AG04450 (cell line): ENCODE results near the gene SHF. TPM values are rescaled to one million over a fixed set of nuclear protein-coding genes. Genes with fewer than 3 reads are reported as not detected.

Experiments used
- CTCF ChIA-PET: fragments of 300-600, 350-600 bp; formaldehyde crosslinking; extraction: SDS; loops from one replicate; lab custom pipeline; 2022; ENCODE audit warnings: antibody characterized with exemption, inconsistent platforms; lab: Charles Lee
- POLR2A ChIA-PET: fragments of 350-600 bp; formaldehyde crosslinking; extraction: SDS; loops from one replicate; lab custom pipeline; 2021; ENCODE audit warnings: antibody characterized with exemption, inconsistent platforms; lab: Yijun Ruan, JAX
- DNase-seq: peaks from one replicate; pipeline ENCODE4 v3.0.0-alpha.2; 2011; ENCODE audit warnings: low read depth, low spot score
- H3K27ac ChIP-seq: one replicate; pipeline ENCODE4 v1.5.1; 2012; ENCODE audit warnings: low read depth, low read length, control low read depth
- H3K27me3 ChIP-seq: one replicate; pipeline ENCODE4 v1.6.0; 2012; ENCODE audit warnings: low read length; ENCODE audit not compliant: control insufficient read depth, insufficient read depth
- H3K4me3 ChIP-seq: 2 replicates; pipeline ENCODE4 v1.5.1; 2011; ENCODE audit warnings: mild to moderate bottlenecking, low read depth, low read length, control low read depth
- H3K9me3 ChIP-seq: 2 replicates; pipeline ENCODE4 v1.5.1; 2012; ENCODE audit warnings: low read length; ENCODE audit not compliant: control insufficient read depth, insufficient read depth
- CTCF ChIP-seq: IDR thresholded peaks from 2 replicates; pipeline ENCODE4 v1.5.1; 2011; ENCODE audit warnings: low read depth, low read length, control low read depth, inconsistent platforms
- polyA plus RNA-seq: library from polyadenylated mRNA; depleted of rRNA; stranded (reverse); fragments of >200 nt; gene quantifications from 2 replicates; pipeline ENCODE4 v1.2.3, GENCODE V29; 2011

Gene SHF
- polyA plus RNA-seq, 1 experiment: 4.1 TPM

DNA sequence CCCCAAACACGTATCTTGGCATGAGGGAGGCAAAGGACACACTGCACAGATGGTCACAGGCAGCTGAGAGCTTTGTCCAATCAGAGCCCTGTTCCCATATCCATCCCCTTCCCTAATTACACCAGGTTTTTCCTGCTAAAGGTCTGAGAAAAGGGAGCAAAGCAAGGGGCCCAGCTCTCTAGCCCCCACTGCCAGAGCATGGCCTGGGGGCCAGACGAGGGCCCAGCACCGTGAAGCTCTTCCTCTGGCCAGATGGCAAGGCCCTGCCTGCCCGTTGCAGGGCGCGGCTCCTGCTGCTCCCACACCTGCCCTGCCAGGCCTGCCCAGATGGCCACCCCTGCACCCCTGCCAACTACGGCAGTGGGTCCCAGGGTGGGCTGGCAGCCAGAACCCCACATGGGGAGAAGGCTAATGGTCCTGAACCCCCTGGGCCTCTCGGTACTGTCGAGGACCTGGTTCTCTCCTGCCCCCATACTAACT lies 3.2 kb downstream of the SHF start:
- POLR2A ChIA-PET: no interaction called here
- Histone ChIP-seq H3K4me3 (no peak overlapping the region), H3K27me3 (no peaks in the 10 kb centered on the region), H3K27ac (peak overlapping the region; percentile 2), H3K9me3 (no peaks in the 10 kb centered on the region)
- TF ChIP-seq CTCF: no peak
- CTCF ChIA-PET: interaction anchor here (0.9 to 6.4 kb wide), 5 partner anchors 13 to 21 kb away, joined by 3 to 38 read pairs (median 16); no protein-coding TSS in a partner anchor
- DNase-seq: no peak

GRCh38 chr15:45183511-45183910 lies 4.3 kb downstream of the SHF start:
- no peak overlapping the region for H3K4me3 ChIP-seq
- no peak for DNase-seq
- TF ChIP-seq CTCF: no peak
- H3K27me3 ChIP-seq: no peaks in the 10 kb centered on the region
- no peak overlapping the region for H3K27ac ChIP-seq
- CTCF ChIA-PET: interaction anchor here (3.8 to 6.4 kb wide), 2 partner anchors 16 to 20 kb away, joined by 16 to 27 read pairs; no protein-coding TSS in a partner anchor
- no peaks in the 10 kb centered on the region for H3K9me3 ChIP-seq
- POLR2A ChIA-PET: no interaction called here

DNA sequence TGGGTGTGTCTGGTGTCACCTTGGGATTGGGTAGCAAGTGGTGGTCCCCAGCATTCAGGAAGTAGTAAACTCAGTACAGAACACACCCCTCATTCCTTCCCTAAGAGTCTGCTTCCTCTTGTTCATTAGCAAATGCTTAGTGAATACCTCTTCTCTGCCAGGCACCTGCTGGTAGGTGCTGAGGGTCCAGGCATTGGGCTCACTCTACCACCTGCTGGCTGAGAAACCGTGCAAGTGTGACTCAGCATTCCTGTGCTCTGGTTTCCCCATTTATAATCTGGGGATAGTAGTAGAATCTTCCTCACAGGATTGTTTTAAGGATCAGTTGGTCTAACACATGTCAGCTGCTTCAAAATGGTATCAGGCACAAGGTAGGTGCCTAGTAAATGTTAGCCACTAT lies 4.8 kb downstream of the SHF start:
- no peaks in the 10 kb centered on the region for H3K27me3 ChIP-seq
- no peak for DNase-seq
- ChIA-PET POLR2A (no interaction called here), CTCF (interaction anchor here (3.8 to 6.4 kb wide), 2 partner anchors 15 to 19 kb away, joined by 16 to 27 read pairs; no protein-coding TSS in a partner anchor)
- H3K27ac ChIP-seq: no peak overlapping the region
- H3K9me3 ChIP-seq: no peaks in the 10 kb centered on the region
- no peak overlapping the region for H3K4me3 ChIP-seq
- no peak for TF ChIP-seq CTCF

DNA sequence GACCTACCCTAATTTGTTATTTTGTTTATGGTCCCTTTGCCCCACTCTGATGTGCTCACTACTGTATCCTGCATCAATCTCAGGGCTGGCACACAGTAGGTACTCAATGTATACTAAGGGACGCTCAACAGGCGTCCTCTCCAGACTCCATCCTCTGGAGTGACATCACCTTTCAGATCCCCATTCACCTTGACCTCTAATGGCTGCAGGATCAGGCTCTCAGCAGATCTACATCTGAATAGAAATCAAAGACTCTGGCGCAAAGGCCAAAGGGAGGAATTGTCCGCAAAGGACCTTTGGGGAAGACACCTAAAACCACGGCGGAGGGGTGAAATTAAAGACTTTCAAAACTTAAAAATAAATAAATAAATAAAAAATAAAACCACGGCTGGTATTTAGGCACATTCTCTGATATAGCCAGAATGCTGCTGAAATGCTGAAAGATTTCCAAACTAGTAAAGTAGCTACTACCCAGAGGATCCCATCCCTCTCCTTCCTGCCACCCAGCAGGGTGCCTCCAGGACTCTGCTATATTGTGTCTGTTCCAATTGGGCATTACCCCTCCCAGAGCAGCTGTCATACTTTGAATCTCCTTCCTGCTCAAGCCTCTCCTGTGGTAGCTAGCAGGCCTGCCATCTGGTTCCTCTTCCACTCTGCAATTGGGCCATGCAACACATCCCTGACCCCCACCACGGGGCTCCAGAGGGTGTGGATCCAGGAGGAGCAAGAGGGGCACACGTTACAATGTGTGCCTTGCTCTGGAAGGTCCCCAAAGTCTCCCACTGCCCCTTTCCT lies 6.1 kb downstream of the SHF start:
- Histone ChIP-seq H3K27ac (no peak overlapping the region), H3K27me3 (no peaks in the 10 kb centered on the region), H3K4me3 (no peak overlapping the region), H3K9me3 (no peaks in the 10 kb centered on the region)
- TF ChIP-seq CTCF: no peak
- DNase-seq: no peak
- ChIA-PET CTCF (interaction anchor here (1.1 to 6.4 kb wide), 3 partner anchors 17 to 55 kb away, joined by 3 to 27 read pairs (median 6); no protein-coding TSS in a partner anchor), POLR2A (no interaction called here)
